HG02642 (cell line): ENCODE measurements around the gene CARD16.
"Not testable (repeated sequence)": the region's sequence is repeated elsewhere in the genome, so short reads cannot be mapped to it uniquely, and the experiment has no call there.

Experiments
- ATAC-seq: cut with Tn5 transposase; IDR thresholded peaks from one replicate; pipeline ENCODE4 v1.9.1; 2021; ENCODE audit warnings: mild to moderate bottlenecking; ENCODE audit not compliant: unreplicated experiment, poor library complexity

The CARD16 gene

GRCh38 chr11:105044557-105045524 lies at the start of gene CARD16:
CARD16 (minus strand) TSS chr11:105045335; CDS start chr11:105045297, 38 bp downstream.
- ATAC-seq = peak; percentile 99

DNA sequence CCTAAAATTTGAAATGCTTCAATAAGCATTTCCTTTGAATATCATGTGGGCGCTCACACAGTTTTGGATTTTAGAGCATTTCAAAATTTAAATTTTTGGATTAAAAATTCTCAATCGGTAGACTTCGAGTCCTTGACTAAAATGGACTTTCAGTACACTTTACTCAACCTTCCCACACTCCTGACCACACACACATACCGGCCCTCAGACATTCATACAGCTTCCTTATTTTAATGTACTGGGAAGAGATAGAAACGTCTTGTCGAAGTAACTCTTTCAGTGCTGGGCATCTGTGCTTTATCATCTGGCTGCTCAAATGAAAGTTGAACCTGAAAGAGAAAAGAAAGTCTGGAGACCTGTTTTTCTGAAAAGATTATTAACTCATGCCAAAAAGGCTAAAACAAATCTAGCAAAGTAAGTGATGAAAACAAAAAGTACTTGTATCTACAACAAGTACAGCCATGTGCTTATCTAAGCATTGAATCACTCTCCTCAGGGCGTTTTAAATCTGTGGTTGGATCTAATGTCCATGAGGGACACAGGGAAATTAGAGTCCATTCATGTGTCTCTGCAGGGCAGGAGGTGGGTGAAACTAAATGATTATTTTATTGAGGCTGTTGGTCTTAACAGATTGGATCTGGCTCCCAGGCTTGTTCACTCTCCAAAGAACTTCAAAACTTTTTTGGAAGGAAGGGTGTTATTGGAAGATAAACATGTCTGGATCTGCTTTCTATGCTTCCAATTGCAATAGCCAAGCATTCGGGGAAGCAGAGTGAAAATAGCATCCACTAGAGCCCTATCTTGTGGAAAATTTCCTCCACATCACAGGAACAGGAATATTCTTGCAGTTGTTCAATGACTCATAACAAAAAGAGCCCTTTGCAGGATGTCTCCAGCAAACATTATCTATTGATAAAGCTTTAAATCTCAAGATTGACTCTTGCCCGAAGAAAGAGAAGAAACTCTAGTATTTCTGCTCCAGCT lies 47.4 kb upstream of the CARD16 start:
- ATAC-seq = no peak

- no peak for ATAC-seq
Measured at GRCh38 chr11:105081412-105082150, 36.4 kb upstream of the CARD16 start.

GRCh38 chr11:105080171-105080906 lies 35.2 kb upstream of the CARD16 start:
- not testable (repeated sequence) for ATAC-seq

DNA sequence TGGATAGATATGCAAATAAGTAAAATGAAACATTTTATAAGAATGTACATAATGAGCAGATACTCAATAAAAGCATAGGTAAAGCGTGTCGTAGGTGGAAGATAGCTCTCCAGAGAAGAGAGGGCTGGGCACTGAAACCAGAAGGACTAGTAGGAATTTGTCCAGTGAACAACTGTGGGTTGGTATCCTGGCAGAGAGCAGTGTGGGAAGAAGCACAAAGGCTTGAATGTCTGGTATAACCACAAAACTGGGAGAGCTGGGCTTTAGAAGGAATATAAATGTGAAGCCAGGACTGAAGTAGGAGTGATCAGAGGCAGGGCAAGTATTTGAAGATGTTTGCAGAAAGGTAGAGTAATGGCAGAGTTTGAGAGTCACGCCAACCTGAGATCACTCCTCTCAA lies 33.1 kb upstream of the CARD16 start:
- no peak for ATAC-seq

- not testable (repeated sequence) for ATAC-seq
Measured at GRCh38 chr11:105077141-105077790, 32.1 kb upstream of the CARD16 start.

GRCh38 chr11:105074166-105074530 lies 29.0 kb upstream of the CARD16 start:
- ATAC-seq = no peak

GRCh38 chr11:105073456-105074165 lies 28.5 kb upstream of the CARD16 start:
- ATAC-seq = no peak

GRCh38 chr11:105072080-105072479 lies 26.9 kb upstream of the CARD16 start:
- ATAC-seq = not testable (repeated sequence)

- ATAC-seq = no peak
Measured at GRCh38 chr11:105071089-105071732, 26.1 kb upstream of the CARD16 start.

GRCh38 chr11:105070306-105070705 lies 25.2 kb upstream of the CARD16 start:
- ATAC-seq = no peak

GRCh38 chr11:105069749-105070148 lies 24.6 kb upstream of the CARD16 start:
- ATAC-seq = not testable (repeated sequence)

GRCh38 chr11:105063245-105063941 lies 18.3 kb upstream of the CARD16 start:
- not testable (repeated sequence) for ATAC-seq

DNA sequence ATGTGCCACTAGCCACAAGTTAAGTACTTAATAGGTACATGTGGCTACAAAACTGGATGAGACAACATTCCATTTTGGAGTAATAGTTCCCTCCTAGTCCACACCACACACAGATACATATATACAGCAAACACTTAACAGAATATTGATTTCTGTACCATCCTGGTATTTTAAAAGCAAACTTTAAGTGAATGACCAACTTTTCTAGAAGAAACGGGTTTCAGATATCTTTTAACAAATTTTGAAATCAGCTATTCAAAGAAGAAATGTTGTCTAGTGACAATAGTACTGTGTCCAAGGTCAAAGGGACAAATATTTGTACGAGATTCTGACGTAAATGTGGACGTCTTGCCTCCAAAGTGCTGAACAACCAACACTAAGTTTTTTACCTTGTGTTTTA lies 12.3 kb upstream of the CARD16 start:
- ATAC-seq = no peak

- no peak for ATAC-seq
Measured at GRCh38 chr11:105056446-105056845, 11.3 kb upstream of the CARD16 start.

DNA sequence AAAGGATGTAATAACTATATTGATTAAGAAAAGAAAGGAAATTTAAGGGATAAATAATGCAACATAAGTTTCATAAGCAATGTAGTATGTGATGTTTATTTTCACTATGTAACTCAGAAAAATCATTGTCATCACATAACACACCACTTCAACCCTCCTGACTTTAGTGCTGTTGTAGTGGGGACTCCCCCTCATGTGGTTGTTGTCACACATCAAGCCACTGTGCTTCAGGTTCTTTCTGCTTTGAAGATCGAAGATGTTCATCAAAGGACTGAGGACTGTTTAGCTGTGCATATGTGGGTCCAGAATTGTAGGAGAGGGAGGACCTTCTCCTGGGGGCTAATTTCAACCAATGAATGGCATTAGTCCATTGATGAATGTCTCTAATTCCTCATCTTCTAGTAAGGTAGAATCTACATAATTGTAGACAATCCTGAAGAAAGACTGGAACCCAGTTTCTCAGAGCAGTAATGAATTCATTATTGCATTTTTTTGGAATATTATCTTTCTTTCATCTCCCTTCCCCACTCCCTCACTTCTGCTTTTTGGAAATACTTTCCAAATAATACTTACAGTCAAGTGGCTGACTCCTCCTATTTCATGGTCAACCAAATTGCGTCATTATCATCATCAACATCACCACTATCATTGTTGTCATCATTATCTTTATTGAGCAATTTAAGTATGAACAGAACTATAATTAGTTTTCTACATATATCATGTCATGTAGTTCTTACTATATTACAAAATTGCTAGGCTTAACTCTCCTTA lies 9.8 kb upstream of the CARD16 start:
- no peak for ATAC-seq

- no peak for ATAC-seq
Measured at GRCh38 chr11:105052487-105052886, 7.4 kb upstream of the CARD16 start.
